Chondrocyte (in vitro differentiated cells): ENCODE measurements around the gene NKRF. TPM values are rescaled to one million over a fixed set of nuclear protein-coding genes. Genes with fewer than 3 reads are reported as not detected.
A peak's percentile ranks its signal among the peaks of the same experiment; 100 is the strongest.

Experiments
- DNase-seq: peaks from one replicate; pipeline ENCODE4 v3.0.0; 2021; ENCODE audit warnings: mixed read lengths, low spot score
- H3K27ac Mint-ChIP-seq: one replicate; pipeline ENCODE4 v1.8.0; 2021; ENCODE audit warnings: mild to moderate bottlenecking, moderate library complexity, mixed read lengths; ENCODE audit not compliant: unreplicated experiment
- H3K27me3 Mint-ChIP-seq: 2 replicates; pipeline ENCODE4 v1.8.0; 2021; ENCODE audit warnings: low read depth, mixed read lengths
- H3K36me3 Mint-ChIP-seq: 2 replicates; pipeline ENCODE4 v1.8.0; 2021; ENCODE audit warnings: low read depth, mixed read lengths
- H3K4me1 Mint-ChIP-seq: 2 replicates; pipeline ENCODE4 v1.8.0; 2021; ENCODE audit warnings: low read depth, mild to moderate bottlenecking, mixed read lengths
- H3K4me3 Mint-ChIP-seq: one replicate; pipeline ENCODE4 v1.8.0; 2021; ENCODE audit warnings: mild to moderate bottlenecking, moderate library complexity, mixed read lengths; ENCODE audit not compliant: unreplicated experiment
- H3K9me3 Mint-ChIP-seq: 2 replicates; pipeline ENCODE4 v1.8.0; 2021; ENCODE audit warnings: low read depth, mixed read lengths
- long read RNA-seq: library from polyadenylated mRNA; stranded (forward); transcript quantifications from one replicate; pipeline ENCODE4 v2.0.0, GENCODE V29; 2021
- total RNA-seq: library from RNA; stranded (reverse); gene quantifications from 3 replicates; pipeline ENCODE4 v1.2.1, GENCODE V29; 2021
- TF ChIP-seq, protein P1 (sequence below): fragments of 200-600 bp; sonication (generic); IDR thresholded peaks from 2 replicates; pipeline ENCODE4 v1.5.0; 2021; ENCODE audit warnings: antibody characterized with exemption, mild to moderate bottlenecking, moderate library complexity

The NKRF gene
- 7.8 to 8.3 TPM (median 8.0 TPM) in 3 replicates for total RNA-seq
- long read RNA-seq, transcript NKRF-201 (3 exons, 3,817 nt): major isoform, 18 of 20 reads
- long read RNA-seq, partial matches to known transcripts: 0 of 20 reads
- long read RNA-seq, other reads (novel, unspliced or antisense): 1 of 20 reads

DNA sequence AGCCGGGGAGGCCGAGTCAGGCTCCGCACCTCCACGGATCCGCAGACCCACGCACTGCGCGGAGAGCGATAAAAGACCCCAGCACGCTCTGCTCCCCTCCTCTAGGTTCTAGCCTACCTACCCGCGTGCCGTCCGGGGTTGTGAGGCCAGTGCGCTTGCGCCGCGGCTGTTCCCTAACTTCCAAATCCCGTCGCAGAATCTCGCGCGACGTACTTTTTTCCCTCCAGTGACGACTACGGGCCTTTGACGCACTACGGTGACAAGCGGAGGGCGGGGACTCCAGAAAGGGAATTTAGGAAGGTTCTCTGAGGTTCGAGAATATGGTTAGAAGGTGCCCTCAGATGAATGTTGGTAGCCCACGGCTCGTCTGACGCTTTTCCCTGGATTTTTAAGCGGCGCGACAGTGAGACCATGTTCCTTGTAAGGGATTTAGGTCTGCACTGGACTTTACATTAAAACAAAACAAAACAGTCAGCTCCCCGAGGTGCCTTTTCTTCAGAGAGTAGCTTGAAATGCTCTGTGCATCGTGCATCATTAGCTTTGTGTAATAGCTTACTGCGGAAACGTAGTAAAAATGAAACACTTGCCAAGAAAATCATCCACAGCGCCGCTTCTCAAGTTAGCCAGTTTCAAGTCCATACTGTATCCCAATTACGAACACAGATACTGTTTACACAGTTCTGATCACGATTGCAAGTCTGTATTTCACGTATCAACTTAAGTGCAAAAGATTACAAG lies at the start of gene NKRF:
NKRF (minus strand) TSS at position 145 of the 738 bp plus-strand sequence.
- Mint-ChIP-seq H3K27ac (peak within 1 kb of the TSS; percentile 93), H3K9me3 (peaks cover 4% of the 10 kb centered on the region), H3K36me3 (no peaks in the 10 kb centered on the region), H3K27me3 (no peaks in the 10 kb centered on the region), H3K4me3 (peak within 1 kb of the TSS; percentile 86), H3K4me1 (peaks cover 23% of the 10 kb centered on the region)
- TF ChIP-seq, protein P1, sequence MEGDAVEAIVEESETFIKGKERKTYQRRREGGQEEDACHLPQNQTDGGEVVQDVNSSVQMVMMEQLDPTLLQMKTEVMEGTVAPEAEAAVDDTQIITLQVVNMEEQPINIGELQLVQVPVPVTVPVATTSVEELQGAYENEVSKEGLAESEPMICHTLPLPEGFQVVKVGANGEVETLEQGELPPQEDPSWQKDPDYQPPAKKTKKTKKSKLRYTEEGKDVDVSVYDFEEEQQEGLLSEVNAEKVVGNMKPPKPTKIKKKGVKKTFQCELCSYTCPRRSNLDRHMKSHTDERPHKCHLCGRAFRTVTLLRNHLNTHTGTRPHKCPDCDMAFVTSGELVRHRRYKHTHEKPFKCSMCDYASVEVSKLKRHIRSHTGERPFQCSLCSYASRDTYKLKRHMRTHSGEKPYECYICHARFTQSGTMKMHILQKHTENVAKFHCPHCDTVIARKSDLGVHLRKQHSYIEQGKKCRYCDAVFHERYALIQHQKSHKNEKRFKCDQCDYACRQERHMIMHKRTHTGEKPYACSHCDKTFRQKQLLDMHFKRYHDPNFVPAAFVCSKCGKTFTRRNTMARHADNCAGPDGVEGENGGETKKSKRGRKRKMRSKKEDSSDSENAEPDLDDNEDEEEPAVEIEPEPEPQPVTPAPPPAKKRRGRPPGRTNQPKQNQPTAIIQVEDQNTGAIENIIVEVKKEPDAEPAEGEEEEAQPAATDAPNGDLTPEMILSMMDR: no peak
- DNase-seq: peak; percentile 94

DNA sequence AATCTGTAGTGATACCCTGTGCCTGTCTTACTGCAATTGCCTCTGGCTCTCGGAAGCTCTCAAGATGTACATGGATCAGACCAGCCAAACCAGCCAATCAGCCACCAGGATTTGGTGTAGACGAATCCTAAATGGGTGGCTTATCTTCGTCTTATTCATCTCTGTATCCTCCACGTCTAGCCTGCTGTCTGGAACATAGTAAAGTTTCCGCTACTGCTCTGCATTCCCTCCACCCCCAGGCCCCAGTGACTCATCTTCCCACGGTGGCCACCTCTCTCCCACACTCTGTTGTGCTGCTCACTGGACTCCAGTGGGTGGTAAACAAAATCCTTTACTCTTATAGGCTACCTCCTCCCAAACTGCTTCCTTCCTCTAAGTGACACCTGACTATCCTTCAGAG lies 48.9 kb upstream of the NKRF start:
- Mint-ChIP-seq H3K4me1 (peaks cover 19% of the 10 kb centered on the region), H3K9me3 (peaks cover 9% of the 10 kb centered on the region), H3K27ac (peak overlapping the region; percentile 89), H3K27me3 (no peaks in the 10 kb centered on the region), H3K36me3 (peaks cover 4% of the 10 kb centered on the region), H3K4me3 (peak overlapping the region; percentile 26)
- TF ChIP-seq, protein P1: no peak
- no peak for DNase-seq

DNA sequence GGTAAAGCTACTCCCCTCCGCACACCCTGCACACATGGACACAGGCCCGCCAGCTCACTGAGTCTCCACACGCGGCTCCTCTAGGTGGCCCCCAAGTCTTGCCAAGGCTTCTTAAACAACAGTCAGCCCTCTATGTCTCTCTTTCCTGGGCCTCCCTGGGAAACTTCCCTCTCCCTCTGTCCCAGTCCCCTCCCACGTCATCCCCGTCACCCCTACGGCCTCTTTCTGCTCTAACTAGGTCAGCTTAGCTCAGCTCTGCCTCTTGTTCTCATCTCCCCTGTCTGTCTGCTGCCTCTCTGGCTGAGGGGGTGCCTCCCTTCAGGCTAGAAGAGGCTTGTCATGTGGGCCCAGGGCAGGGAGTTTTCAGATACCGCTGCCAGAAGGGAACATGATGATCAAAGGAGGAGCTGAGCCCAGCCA lies 47.9 kb upstream of the NKRF start:
- peaks cover 19% of the 10 kb centered on the region for H3K4me1 Mint-ChIP-seq
- peaks cover 4% of the 10 kb centered on the region for H3K36me3 Mint-ChIP-seq
- DNase-seq: no peak
- no peak overlapping the region for H3K4me3 Mint-ChIP-seq
- peak overlapping the region; percentile 89 for H3K27ac Mint-ChIP-seq
- TF ChIP-seq, protein P1: peak; percentile 61
- H3K27me3 Mint-ChIP-seq: no peaks in the 10 kb centered on the region
- H3K9me3 Mint-ChIP-seq: peaks cover 11% of the 10 kb centered on the region

- peaks cover 3% of the 10 kb centered on the region for H3K36me3 Mint-ChIP-seq
- TF ChIP-seq, protein P1: no peak
- H3K27me3 Mint-ChIP-seq: no peaks in the 10 kb centered on the region
- H3K9me3 Mint-ChIP-seq: peaks cover 7% of the 10 kb centered on the region
- no peak overlapping the region for H3K27ac Mint-ChIP-seq
- no peak for DNase-seq
- no peaks in the 10 kb centered on the region for H3K4me1 Mint-ChIP-seq
- H3K4me3 Mint-ChIP-seq: no peak overlapping the region
Observed at GRCh38 chrX:119648421-119648775, 42.2 kb upstream of the NKRF start.

- no peaks in the 10 kb centered on the region for H3K27me3 Mint-ChIP-seq
- DNase-seq: no peak
- TF ChIP-seq, protein P1: no peak
- peaks cover 2% of the 10 kb centered on the region for H3K9me3 Mint-ChIP-seq
- H3K4me1 Mint-ChIP-seq: no peaks in the 10 kb centered on the region
- no peak overlapping the region for H3K4me3 Mint-ChIP-seq
- H3K36me3 Mint-ChIP-seq: peaks cover 3% of the 10 kb centered on the region
- H3K27ac Mint-ChIP-seq: no peak overlapping the region
Observed at GRCh38 chrX:119647552-119648420, 41.6 kb upstream of the NKRF start.
